Skeletal muscle satellite cell (primary cell): Measurements from ENCODE around the gene DNALI1.
"Not testable (repeated sequence)": the region's sequence is repeated elsewhere in the genome, so short reads cannot be mapped to it uniquely, and the experiment has no call there.

Experiments
- H3K27me3 ChIP-seq: 2 replicates; pipeline ENCODE4 v1.7.0; 2013; ENCODE audit warnings: low read length; ENCODE audit not compliant: control insufficient read depth, insufficient read depth
- H3K36me3 ChIP-seq: 2 replicates; pipeline ENCODE4 v1.7.0; 2013; ENCODE audit warnings: mild to moderate bottlenecking, control low read depth, low read length; ENCODE audit not compliant: insufficient read depth
- H3K4me1 ChIP-seq: 2 replicates; pipeline ENCODE4 v1.7.0; 2013; ENCODE audit warnings: low read length; ENCODE audit not compliant: control insufficient read depth, insufficient read depth
- H3K4me2 ChIP-seq: 2 replicates; pipeline ENCODE4 v1.7.0; 2013; ENCODE audit warnings: mild to moderate bottlenecking, low read length
- H3K4me3 ChIP-seq: 2 replicates; pipeline ENCODE4 v1.7.0; 2013; ENCODE audit warnings: low read length
- H3K9ac ChIP-seq: 2 replicates; pipeline ENCODE4 v1.7.0; 2013; ENCODE audit warnings: mild to moderate bottlenecking, low read depth, low read length, moderate library complexity
- H3K9me3 ChIP-seq: replicated peaks from 2 replicates; pipeline ENCODE4 v1.7.0; 2013; ENCODE audit warnings: mild to moderate bottlenecking, control low read depth, low read length

Gene DNALI1

DNA sequence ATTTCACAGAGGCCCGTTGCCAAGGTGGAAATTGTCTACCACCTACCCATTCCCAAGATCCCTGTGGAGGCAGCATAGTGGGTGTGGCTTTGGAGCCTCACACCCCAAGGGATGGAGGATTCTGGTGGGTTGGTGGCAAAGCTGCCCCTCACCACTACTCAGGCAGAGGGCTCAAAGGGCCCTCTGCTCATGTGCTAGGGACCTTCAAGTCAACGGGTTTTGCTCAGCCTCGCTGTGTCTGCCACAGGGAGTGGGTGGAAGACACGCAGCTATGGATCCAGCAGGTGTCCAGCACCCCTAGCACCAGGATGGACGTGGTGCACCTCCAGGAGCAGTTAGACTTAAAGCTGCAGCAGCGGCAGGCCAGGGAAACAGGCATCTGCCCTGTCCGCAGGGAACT, 2.3 kb downstream of the DNALI1 start:
- Histone ChIP-seq H3K4me1 (peaks cover 13% of the 10 kb centered on the region), H3K4me3 (no peak overlapping the region), H3K4me2 (no peak overlapping the region), H3K36me3 (peaks cover 8% of the 10 kb centered on the region), H3K9ac (no peak overlapping the region), H3K27me3 (no peaks in the 10 kb centered on the region), H3K9me3 (no peaks in the 10 kb centered on the region)

DNA sequence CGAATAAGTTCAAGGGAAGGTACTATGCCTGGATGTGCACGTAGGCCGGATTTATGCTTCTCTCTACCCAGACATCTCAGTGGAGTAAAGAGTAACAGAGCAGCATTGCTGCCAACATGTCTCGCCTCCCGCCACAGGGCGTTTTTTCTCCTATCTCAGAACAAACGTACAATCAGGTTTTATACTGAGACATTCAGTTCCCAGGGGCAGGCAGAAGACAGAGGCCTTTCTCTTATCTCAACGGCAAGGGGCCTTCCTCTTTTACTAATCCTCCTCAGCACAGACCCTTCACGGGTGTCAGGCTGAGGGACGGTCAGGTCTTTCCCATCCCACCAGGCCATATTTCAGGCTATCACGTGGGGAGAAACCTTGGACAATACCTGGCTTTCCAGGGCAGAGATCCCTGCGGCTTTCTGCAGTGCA, 3.2 kb downstream of the DNALI1 start:
- not testable (repeated sequence) for H3K27me3 ChIP-seq, H3K9ac ChIP-seq, H3K4me2 ChIP-seq, H3K4me3 ChIP-seq, H3K9me3 ChIP-seq
- Histone ChIP-seq H3K36me3 (peaks cover 15% of the 10 kb centered on the region), H3K4me1 (peaks cover 13% of the 10 kb centered on the region)

DNA sequence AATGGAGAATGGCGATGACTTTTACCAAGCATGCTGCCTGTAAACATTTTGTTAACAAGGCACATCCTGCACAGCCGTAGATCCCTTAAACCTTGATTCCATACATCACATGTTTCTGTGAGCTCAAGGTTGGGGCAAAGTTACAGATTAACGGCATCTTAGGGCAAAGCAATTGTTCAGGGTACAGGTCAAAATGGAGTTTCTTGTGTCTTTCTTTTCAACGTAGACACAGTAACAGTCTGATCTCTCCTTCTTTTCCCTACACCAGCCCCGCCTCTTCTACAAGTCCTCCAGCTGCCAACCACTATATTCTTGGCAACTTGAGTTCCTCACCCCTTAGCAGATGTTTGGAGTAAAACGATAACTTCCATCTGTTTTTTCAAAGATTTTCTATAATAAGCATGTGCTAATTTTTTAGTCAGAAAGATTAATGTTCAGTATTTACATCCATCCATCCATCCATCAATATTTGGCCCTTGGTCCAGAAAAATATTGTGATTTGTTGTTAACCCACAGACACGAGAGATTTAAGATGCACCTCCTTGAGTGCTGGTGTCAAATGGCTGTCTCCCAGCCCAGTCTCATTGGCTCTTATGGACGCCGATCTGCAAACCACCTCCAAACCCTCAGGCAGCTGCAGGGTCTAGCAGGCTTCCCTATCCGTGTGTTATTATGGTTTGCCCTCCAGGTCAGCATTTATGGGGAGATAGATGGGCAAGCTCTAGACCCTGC, 3.8 kb downstream of the DNALI1 start:
- no peak overlapping the region for H3K4me3 ChIP-seq
- H3K4me1 ChIP-seq = peaks cover 13% of the 10 kb centered on the region
- H3K9ac ChIP-seq = no peak overlapping the region
- no peaks in the 10 kb centered on the region for H3K27me3 ChIP-seq
- no peak overlapping the region for H3K4me2 ChIP-seq
- H3K9me3 ChIP-seq = no peaks in the 10 kb centered on the region
- peaks cover 21% of the 10 kb centered on the region for H3K36me3 ChIP-seq

DNA sequence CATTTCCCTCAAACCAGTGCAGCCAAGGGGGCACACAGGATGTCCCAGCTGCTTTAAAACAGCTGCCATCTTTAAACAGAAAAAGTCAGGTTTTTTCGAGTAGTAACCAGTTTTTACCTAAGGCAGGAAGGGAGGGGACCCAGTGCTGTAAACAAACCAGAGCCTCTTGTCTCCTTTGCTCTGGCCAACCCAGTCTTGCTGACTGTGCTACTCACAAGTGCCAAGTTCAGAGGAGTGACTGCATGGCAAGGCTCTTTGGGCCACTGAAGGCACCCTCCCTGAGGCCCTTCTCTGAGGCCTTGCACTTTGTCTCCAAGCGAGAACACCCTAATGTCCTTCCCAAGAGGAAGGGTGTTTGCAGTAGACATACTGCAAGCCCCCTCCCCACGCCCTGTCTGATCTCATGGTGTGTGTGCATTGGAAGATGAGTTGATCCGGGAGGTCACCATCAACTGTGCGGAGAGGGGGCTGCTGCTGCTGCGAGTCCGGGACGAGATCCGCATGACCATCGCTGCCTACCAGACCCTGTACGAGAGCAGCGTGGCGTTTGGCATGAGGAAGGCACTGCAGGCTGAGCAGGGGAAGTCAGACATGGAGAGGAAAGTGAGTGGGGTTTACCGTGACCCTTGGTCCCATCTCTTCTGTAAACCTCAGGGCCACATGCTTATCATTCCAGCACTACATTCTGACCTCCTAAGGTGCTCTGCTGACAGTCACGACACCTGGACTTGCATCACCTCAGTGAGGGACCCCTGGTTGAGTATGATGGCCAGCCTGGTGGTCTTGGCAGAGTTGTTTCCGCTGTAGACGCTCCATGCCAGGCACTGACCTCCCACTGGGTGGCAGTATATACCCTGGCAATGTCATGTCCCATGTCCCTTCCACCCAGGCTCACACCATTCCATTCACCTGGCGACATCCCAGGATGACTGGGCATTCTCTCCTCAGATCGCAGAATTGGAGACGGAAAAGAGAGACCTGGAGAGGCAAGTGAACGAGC, 4.7 kb downstream of the DNALI1 start:
- Histone ChIP-seq H3K4me3 (no peak overlapping the region), H3K4me1 (peaks cover 9% of the 10 kb centered on the region), H3K9ac (no peak overlapping the region), H3K4me2 (no peak overlapping the region), H3K36me3 (peaks cover 30% of the 10 kb centered on the region), H3K27me3 (no peaks in the 10 kb centered on the region), H3K9me3 (no peaks in the 10 kb centered on the region)

DNA sequence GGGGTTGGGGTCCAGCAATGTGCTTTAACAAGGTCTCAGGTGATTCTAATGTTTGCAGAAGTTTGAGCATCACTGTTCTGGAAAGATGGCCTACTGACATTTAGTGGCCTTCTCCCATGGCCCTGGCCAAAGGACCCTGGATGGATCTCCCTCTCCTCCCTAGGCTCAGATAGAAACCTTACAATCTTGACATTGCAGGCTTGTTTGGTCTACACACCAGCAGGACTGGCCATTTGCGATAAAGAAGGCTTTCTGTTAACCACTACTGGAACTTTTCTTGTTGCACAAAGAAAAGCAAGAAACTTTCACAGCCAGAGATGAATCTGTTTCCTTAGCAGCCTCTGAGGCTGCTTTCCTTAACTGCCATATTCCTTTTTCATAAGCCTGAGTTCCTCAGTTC, 6.2 kb downstream of the DNALI1 start:
- H3K9ac ChIP-seq = no peak overlapping the region
- H3K36me3 ChIP-seq = peaks cover 45% of the 10 kb centered on the region
- H3K4me1 ChIP-seq = no peaks in the 10 kb centered on the region
- H3K9me3 ChIP-seq = no peaks in the 10 kb centered on the region
- no peak overlapping the region for H3K4me2 ChIP-seq
- no peaks in the 10 kb centered on the region for H3K27me3 ChIP-seq
- no peak overlapping the region for H3K4me3 ChIP-seq

DNA sequence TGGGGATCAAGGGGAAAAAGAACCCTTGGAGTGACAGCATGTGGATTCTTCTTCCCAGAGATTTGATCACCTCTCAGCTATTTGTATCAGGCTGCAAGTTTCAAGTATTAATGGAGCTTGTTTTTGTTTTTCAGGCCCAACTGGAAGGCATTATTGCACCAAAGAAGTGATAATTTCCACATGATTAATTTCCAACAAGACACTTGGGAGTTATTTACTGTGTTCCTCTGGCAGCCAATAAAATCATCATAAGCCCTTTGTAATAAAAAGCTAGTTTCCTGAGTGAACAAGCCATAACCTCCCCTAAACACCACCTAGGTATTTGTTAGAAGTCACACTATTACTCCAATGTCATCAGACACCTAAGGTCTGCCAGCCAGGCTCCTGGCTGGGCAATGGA, 8.2 kb downstream of the DNALI1 start:
- no peaks in the 10 kb centered on the region for H3K9me3 ChIP-seq
- no peak overlapping the region for H3K4me3 ChIP-seq
- no peaks in the 10 kb centered on the region for H3K4me1 ChIP-seq
- no peak overlapping the region for H3K4me2 ChIP-seq
- H3K27me3 ChIP-seq = no peaks in the 10 kb centered on the region
- H3K9ac ChIP-seq = no peak overlapping the region
- peaks cover 64% of the 10 kb centered on the region for H3K36me3 ChIP-seq

DNA sequence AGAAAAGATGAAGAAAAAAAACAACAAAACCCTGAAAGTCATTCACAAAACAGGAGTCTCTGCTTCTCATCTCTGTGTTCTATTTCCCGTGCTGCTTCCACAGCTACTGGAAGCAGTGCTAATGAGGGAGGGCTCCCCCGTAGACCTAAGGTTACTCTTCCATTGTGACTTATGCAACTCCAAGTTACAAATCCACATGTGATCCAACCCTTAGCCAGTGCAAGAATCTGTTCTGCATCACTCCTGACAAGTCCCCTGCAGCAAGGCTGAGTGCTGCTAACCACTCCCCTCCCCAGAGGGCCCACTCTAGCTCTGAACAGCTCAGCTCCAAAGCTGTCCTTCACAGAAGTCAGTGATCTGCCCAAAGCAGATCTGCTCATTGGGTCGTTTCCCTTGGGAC, 10.3 kb downstream of the DNALI1 start:
- Histone ChIP-seq H3K27me3 (no peaks in the 10 kb centered on the region), H3K9me3 (no peaks in the 10 kb centered on the region), H3K4me1 (no peaks in the 10 kb centered on the region), H3K4me2 (no peak overlapping the region), H3K9ac (no peak overlapping the region), H3K36me3 (peaks cover 79% of the 10 kb centered on the region), H3K4me3 (no peak overlapping the region)

DNA sequence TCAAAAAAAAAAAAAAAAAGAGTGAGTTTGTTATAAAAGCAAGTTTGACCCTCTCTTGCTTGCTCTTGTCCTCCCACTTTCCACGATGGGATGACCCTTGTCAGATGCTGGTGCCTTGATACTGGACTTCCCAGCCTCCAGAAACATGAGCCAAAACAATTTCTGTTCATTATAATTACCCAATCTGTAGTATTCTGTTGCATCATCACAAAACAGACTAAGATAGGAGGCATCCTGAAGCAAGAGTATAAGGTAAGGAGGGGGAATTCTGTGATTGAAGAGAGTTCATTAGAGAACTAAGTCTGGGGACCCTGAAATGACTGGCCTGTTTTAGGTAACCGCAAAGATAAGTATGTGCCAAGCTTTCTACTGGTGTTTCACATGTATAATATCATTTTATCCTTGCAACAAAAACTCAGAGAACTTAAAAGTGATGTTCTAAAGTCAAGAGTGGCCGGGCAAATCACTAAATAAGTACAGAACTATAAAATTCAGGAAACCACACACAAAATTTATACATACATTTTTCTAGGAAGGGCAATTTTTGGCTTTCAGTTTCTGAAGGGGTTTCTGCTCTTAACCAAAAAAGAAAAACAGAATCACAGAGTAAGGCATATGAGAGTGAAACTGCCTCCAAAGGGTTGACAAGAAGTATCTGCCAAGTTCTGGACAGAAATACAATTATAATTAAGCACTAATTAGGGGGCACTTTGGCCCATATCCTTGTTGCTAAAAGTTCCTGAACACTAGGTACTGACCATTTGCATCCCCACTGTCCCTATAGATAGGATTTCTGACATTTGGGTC, 14.0 kb downstream of the DNALI1 start:
- H3K4me3 ChIP-seq = no peak overlapping the region
- H3K27me3 ChIP-seq = no peaks in the 10 kb centered on the region
- peaks cover 91% of the 10 kb centered on the region for H3K36me3 ChIP-seq
- no peak overlapping the region for H3K4me2 ChIP-seq
- H3K4me1 ChIP-seq = peaks cover 15% of the 10 kb centered on the region
- H3K9ac ChIP-seq = no peak overlapping the region
- H3K9me3 ChIP-seq = no peaks in the 10 kb centered on the region

DNA sequence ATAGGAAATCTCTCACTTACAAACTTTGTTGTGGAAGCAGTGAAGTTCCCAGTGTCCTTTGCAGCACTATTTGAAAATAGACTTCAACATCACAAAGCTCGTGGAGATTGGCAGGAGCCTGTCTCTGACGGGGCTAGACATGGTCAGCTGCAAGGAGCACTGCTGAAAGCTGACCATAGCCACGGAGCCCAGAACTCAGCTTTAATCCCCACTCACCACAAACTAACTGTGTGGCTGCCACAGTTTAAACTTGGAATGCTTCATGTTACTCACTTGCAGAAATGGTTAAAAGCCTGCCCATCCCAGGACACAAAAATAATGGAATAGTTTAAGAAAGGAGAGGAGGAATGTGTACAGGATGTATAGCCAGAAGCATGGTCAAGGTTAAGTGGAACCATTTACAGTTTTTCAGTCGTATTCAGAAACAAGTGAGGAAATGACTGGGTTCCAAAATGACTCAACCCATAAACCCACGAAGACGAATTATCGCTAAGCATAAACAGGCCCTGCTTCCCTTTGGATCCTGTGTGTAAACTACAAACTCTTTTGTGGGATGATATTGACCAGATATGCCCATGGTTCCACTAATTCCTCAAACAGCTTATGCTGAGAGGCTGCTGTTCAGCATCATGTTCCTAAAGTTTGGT, 18.2 kb downstream of the DNALI1 start:
- H3K36me3 ChIP-seq = peaks cover 70% of the 10 kb centered on the region
- peak overlapping the region; percentile 11 for H3K4me2 ChIP-seq
- peak overlapping the region; percentile 53 for H3K9ac ChIP-seq
- H3K4me1 ChIP-seq = peaks cover 29% of the 10 kb centered on the region
- no peaks in the 10 kb centered on the region for H3K27me3 ChIP-seq
- no peaks in the 10 kb centered on the region for H3K9me3 ChIP-seq
- peak overlapping the region; percentile 5 for H3K4me3 ChIP-seq

DNA sequence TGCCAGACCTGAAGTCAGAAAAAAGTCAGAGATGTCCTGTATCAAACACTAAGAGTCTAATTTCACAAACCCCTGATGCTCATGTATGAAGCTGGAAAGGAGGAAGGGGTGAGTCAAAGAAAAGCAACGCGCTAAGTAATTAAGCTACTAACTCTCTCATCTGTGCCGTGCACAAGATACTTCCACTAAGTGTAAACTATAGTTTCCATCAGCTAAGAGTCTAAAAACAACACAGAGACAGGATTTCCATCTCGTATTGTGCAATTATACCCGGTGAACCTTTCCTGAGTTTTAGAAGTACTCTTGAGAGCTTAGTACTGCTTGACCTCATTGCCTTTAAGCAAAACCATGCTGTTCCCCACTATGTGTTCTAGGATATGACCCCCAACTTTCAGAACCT, 19.0 kb downstream of the DNALI1 start:
- Histone ChIP-seq H3K4me1 (peaks cover 29% of the 10 kb centered on the region), H3K4me3 (peak overlapping the region; percentile 5), H3K9me3 (no peaks in the 10 kb centered on the region), H3K9ac (peak overlapping the region; percentile 53), H3K4me2 (peak overlapping the region; percentile 56), H3K36me3 (peaks cover 71% of the 10 kb centered on the region), H3K27me3 (no peaks in the 10 kb centered on the region)

DNA sequence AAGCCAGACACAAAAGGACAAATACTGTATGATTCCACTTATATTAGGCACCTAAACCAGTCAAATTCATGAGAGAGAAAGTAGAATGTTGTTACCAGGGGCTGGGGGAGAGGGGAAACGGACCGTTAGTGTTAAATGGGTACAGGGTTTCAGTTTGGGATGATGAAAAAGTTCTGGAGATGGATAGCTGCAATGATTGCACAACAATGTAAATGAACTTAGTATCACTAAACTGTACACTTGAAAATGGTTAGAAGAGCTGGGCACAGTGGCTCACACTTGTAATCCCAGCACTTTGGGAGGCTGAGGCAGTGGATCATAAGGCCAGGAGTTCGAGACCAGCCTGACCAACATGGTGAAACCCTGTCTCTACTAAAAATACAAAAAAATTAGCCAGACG, 27.8 kb downstream of the DNALI1 start:
- H3K9ac ChIP-seq, H3K4me2 ChIP-seq, H3K9me3 ChIP-seq, H3K4me3 ChIP-seq, H3K27me3 ChIP-seq, H3K4me1 ChIP-seq: not testable (repeated sequence)
- peaks cover 70% of the 10 kb centered on the region for H3K36me3 ChIP-seq
